ENCODE results near the gene BCL11A. TPM values are rescaled to one million over a fixed set of nuclear protein-coding genes. Genes with fewer than 3 reads are reported as not detected.

Gene BCL11A
- polyA plus RNA-seq, 2 of the 4 experiments (the other 2 are of a cell fraction): 0.12 to 0.13 TPM

DNA sequence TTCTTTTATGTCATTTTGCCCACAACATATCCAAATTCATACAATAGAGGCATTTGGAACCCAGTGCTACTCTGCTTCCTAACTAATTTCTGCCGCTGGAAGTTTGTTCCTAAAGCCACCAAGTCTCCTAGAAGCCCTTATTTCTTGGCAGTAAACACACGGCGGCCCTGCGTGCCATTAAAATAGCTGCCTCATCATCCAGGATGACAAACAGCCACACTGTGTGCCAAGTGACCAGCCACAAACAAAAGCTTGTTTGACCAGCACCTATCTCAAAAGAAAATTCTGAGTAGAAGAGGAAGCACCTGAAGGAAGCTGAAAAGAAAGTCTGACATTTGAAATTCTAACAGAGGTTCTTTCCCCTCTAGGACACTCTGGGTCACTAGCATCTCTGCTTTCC lies 64.2 kb downstream of the BCL11A start:
- 57% methylated on average over 4 of the region's 4 CpGs for WGBS (ENCODE audit: missing lambda C conversion rate)
- no peak for ATAC-seq
- Histone ChIP-seq H3K4me2 (no peak overlapping the region), H3K4me1 (no peaks in the 10 kb centered on the region), H3K9me3 (no peaks in the 10 kb centered on the region), H3K27ac (no peak overlapping the region), H3K4me3 (no peak overlapping the region)
- no peak for DNase-seq (ENCODE audit: low read depth in 1 of 2, low spot score in 1 of 2)
- CTCF ChIA-PET: no interaction called here
- TF ChIP-seq MYC (IDR thresholded peaks at IDR 0.05; ENCODE audit: borderline replicate concordance, low read length): no peak
- no peak for TF ChIP-seq HOXB5 (CRISPR knock-in tag; IDR thresholded peaks at IDR 0.05)
- no peak for TF ChIP-seq POLR2A (IDR thresholded peaks at IDR 0.05; ENCODE audit: low read length)
- TF ChIP-seq KDM5A (IDR thresholded peaks at IDR 0.05): no peak
- TF ChIP-seq KDM1A (IDR thresholded peaks at IDR 0.05; ENCODE audit: low read depth): no peak
- TF ChIP-seq EHMT2 (IDR thresholded peaks at IDR 0.05; ENCODE audit: low read depth): no peak
- no peak for TF ChIP-seq HDAC2 (IDR thresholded peaks at IDR 0.05)
- no peak for TF ChIP-seq GATA3 (IDR thresholded peaks at IDR 0.05; ENCODE audit: borderline replicate concordance)
- no peak for TF ChIP-seq E2F6 (IDR thresholded peaks at IDR 0.05; ENCODE audit: borderline replicate concordance, low read depth)
- TF ChIP-seq NPAS2 (CRISPR knock-in tag; IDR thresholded peaks at IDR 0.05; ENCODE audit: borderline replicate concordance): no peak
- TF ChIP-seq ZC3H11A (IDR thresholded peaks at IDR 0.05): no peak
- TF ChIP-seq POLR2AphosphoS2 (conservative IDR thresholded peaks at IDR 0.05; ENCODE audit: low read length): no peak
- TF ChIP-seq NFE2L2 (conservative IDR thresholded peaks at IDR 0.05; ENCODE audit: low read length): no peak
- no peak for TF ChIP-seq CBX2 (IDR thresholded peaks at IDR 0.05; ENCODE audit: borderline replicate concordance, low read depth)
- TF ChIP-seq MAFK (IDR thresholded peaks at IDR 0.05; ENCODE audit: partially characterized antibody): no peak
- no peak for TF ChIP-seq JUNB (IDR thresholded peaks at IDR 0.05)
- POLR2A ChIA-PET: no interaction called here
- no peak for FAIRE-seq

- POLR2A ChIA-PET: no interaction called here
- CTCF ChIA-PET: no interaction called here
- Histone ChIP-seq H3K27ac (no peak overlapping the region), H3K4me3 (no peak overlapping the region), H3K9me3 (no peaks in the 10 kb centered on the region), H3K4me2 (no peak overlapping the region), H3K4me1 (no peaks in the 10 kb centered on the region)
- 27% methylated on average over 3 of the region's 3 CpGs for WGBS (ENCODE audit: missing lambda C conversion rate)
- no peak for ATAC-seq
- FAIRE-seq: no peak
- DNase-seq (ENCODE audit: low read depth in 1 of 2, low spot score in 1 of 2): no peak
- TF ChIP-seq HOXA7 (CRISPR knock-in tag; IDR thresholded peaks at IDR 0.05): no peak
- TF ChIP-seq MAFK (IDR thresholded peaks at IDR 0.05; ENCODE audit: partially characterized antibody): peak; percentile 68
Observed at GRCh38 chr2:60488291-60488690, 65.2 kb downstream of the BCL11A start.

- FAIRE-seq: no peak
- CTCF ChIA-PET: no interaction called here
- no peak for ATAC-seq
- DNase-seq (ENCODE audit: low read depth in 1 of 2, low spot score in 1 of 2): no peak
- H3K4me2 ChIP-seq: no peak overlapping the region
- no peak overlapping the region for H3K4me3 ChIP-seq
- 41% methylated on average over 5 of the region's 5 CpGs for WGBS (ENCODE audit: missing lambda C conversion rate)
- POLR2A ChIA-PET: no interaction called here
- no peak overlapping the region for H3K27ac ChIP-seq
- no peaks in the 10 kb centered on the region for H3K9me3 ChIP-seq
- no peaks in the 10 kb centered on the region for H3K4me1 ChIP-seq
- TF ChIP-seq FOSB (CRISPR knock-in tag; IDR thresholded peaks at IDR 0.05) (no peak), NFE2L2 (conservative IDR thresholded peaks at IDR 0.05; ENCODE audit: low read length) (no peak), KDM1A (IDR thresholded peaks at IDR 0.05; ENCODE audit: low read depth) (no peak), KDM5A (IDR thresholded peaks at IDR 0.05) (no peak), TP53 (CRISPR knock-in tag; IDR thresholded peaks at IDR 0.05) (no peak), PHF8 (IDR thresholded peaks at IDR 0.05; ENCODE audit: borderline replicate concordance, low read depth) (no peak), EP300 (IDR thresholded peaks at IDR 0.05) (no peak), POLR2AphosphoS2 (conservative IDR thresholded peaks at IDR 0.05; ENCODE audit: low read length) (no peak), JUN (IDR thresholded peaks at IDR 0.05) (no peak), USF2 (IDR thresholded peaks at IDR 0.05) (no peak), MAFK (IDR thresholded peaks at IDR 0.05; ENCODE audit: partially characterized antibody) (no peak), HOXB5 (CRISPR knock-in tag; IDR thresholded peaks at IDR 0.05) (no peak), HEYL (CRISPR knock-in tag; IDR thresholded peaks at IDR 0.05) (no peak)
Observed at GRCh38 chr2:60487174-60487573, 66.3 kb downstream of the BCL11A start.
